Measurements from ENCODE around the gene ABCC8.

ABCC8 gene

GRCh38 chr11:17476317-17477083, at the start of gene ABCC8:
ABCC8 (minus strand) TSS chr11:17476845; CDS start chr11:17476776, 69 bp downstream.
- DNase-seq (ENCODE audit: low spot score): no peak

GRCh38 chr11:17526326-17526725, 49.7 kb upstream of the ABCC8 start:
- DNase-seq (ENCODE audit: low spot score): no peak

- DNase-seq (ENCODE audit: low spot score): no peak
Observed at GRCh38 chr11:17525570-17525969, 48.9 kb upstream of the ABCC8 start.

- no peak for DNase-seq (ENCODE audit: low spot score)
Observed at GRCh38 chr11:17524221-17524620, 47.6 kb upstream of the ABCC8 start.

GRCh38 chr11:17522655-17523054, 46.0 kb upstream of the ABCC8 start:
- no peak for DNase-seq (ENCODE audit: low spot score)

GRCh38 chr11:17521106-17521900, 44.7 kb upstream of the ABCC8 start:
- DNase-seq (ENCODE audit: low spot score): no peak

- no peak for DNase-seq (ENCODE audit: low spot score)
Observed at GRCh38 chr11:17519061-17519885, 42.6 kb upstream of the ABCC8 start.

GRCh38 chr11:17518366-17518765, 41.7 kb upstream of the ABCC8 start:
- DNase-seq (ENCODE audit: low spot score): no peak

- no peak for DNase-seq (ENCODE audit: low spot score)
Observed at GRCh38 chr11:17517186-17517585, 40.5 kb upstream of the ABCC8 start.

GRCh38 chr11:17516551-17517150, 40.0 kb upstream of the ABCC8 start:
- no peak for DNase-seq (ENCODE audit: low spot score)

GRCh38 chr11:17515443-17516176, 39.0 kb upstream of the ABCC8 start:
- DNase-seq (ENCODE audit: low spot score): no peak

- no peak for DNase-seq (ENCODE audit: low spot score)
Observed at GRCh38 chr11:17514476-17514875, 37.8 kb upstream of the ABCC8 start.

- no peak for DNase-seq (ENCODE audit: low spot score)
Observed at GRCh38 chr11:17513853-17514252, 37.2 kb upstream of the ABCC8 start.

- no peak for DNase-seq (ENCODE audit: low spot score)
Observed at GRCh38 chr11:17512101-17512500, 35.5 kb upstream of the ABCC8 start.

GRCh38 chr11:17511571-17511970, 34.9 kb upstream of the ABCC8 start:
- DNase-seq (ENCODE audit: low spot score): no peak

GRCh38 chr11:17510507-17511206, 34.0 kb upstream of the ABCC8 start:
- DNase-seq (ENCODE audit: low spot score): no peak

- DNase-seq (ENCODE audit: low spot score): no peak
Observed at GRCh38 chr11:17508791-17509190, 32.1 kb upstream of the ABCC8 start.

GRCh38 chr11:17508306-17508705, 31.7 kb upstream of the ABCC8 start:
- DNase-seq (ENCODE audit: low spot score): no peak

GRCh38 chr11:17507773-17508172, 31.1 kb upstream of the ABCC8 start:
- DNase-seq (ENCODE audit: low spot score): no peak

- no peak for DNase-seq (ENCODE audit: low spot score)
Observed at GRCh38 chr11:17506942-17507341, 30.3 kb upstream of the ABCC8 start.

GRCh38 chr11:17506314-17506713, 29.7 kb upstream of the ABCC8 start:
- DNase-seq (ENCODE audit: low spot score): no peak
